ENCODE results near the gene DHODH. TPM values are rescaled to one million over a fixed set of nuclear protein-coding genes. Genes with fewer than 3 reads are reported as not detected.
"Not testable (repeated sequence)": the region's sequence is repeated elsewhere in the genome, so short reads cannot be mapped to it uniquely, and the experiment has no call there.

Gene DHODH
- total RNA-seq = 6.1 TPM
- long read RNA-seq, transcript DHODH-201 (9 exons, 2,426 nt) = major isoform, 13 of 28 reads
- long read RNA-seq, partial matches to known transcripts = 6 of 28 reads
- long read RNA-seq, other reads (novel, unspliced or antisense) = 8 of 28 reads

DNA sequence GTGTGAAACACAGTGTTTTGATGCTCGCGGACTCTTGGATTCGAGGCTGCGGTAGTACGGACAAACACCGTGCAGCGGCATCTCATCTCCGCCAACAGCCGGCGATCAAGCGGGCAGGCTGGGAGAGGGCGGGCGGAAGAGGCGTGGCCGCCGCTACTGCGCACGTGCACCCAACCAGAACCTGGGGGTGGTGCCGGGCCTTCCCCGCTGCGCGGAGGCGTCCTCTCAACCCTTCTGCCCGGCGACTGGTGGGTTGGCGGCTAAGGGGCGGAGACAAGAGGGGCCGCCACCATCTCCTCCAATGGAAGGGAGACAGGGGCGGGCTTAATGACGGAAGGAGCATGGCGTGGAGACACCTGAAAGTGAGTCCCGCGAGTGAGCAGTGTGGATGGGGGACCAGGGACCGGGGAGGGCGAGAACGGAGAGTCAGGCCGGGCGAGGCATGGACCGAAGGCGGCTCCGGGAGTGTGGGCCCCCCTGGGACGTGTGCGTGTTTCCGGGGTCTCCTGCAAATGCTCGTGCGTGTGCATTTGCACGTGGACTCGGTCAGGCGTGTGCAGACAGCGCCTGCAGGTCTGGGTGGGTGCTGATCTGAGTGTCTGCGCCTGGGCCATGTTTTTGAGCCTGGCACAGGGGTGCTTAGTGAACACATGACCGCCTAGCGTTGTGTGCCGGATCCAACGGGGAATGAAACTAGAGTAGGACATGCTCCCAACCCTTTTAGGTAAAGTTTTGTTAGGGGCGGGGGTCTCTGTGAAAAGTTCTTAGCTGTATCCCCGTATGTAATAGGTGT is at the start of gene DHODH:
Gene DHODH, plus strand, starts transcription at position 321 of the 793 bp plus-strand sequence. Its CDS starts 21 bp downstream, at position 342.
- DNase-seq (peak; percentile 98), ATAC-seq (peak; percentile 100)
- intact Hi-C loops (cut with micrococcal nuclease) = no loop called here

DNA sequence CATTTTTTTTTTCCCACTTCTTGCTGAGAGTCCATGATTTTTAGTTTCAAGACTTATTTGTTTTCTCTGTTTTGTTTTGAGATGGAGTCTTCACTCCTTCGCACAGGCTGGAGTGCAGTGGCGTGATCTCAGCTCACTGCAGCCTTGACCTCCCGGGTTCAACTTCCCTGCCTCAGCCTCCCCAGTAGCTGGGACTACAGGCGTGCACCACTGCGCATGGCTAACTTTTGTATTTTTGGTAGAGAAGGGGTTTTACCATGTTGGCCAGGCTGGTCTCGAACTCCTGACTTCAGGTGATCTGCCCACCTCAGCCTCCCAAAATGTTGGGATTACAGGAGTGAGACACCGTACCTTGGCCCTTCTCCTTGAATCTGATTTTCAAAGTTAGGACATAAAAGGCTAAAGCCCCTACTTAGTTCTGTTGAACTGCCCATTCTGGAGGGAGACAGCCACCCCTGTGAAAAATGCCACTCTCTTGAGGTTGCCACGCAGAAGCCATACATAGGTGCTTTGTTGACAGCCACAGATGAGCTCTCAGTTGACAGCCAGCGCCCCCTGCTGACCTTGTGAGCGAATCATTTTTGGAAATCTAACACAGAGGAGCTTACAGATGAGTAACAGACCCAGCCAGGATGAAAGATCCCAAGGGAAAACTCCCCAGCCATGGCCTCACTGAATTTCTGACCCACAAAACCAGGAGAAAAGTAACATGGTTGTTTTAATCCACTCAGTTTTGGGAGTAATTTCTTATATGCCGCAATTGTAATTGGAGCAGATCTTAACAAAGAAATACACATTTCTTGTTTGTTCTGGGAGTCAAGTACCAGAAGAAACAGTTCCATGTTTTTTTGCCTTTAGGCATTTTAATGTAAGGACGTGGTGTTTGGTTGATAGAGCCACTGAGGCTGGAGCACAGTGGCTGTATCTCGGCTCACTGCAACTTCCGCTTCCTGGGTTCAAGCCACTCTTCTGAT is 47.2 kb upstream of the DHODH start:
- peak; percentile 96 for ATAC-seq
- intact Hi-C loops (cut with micrococcal nuclease) = loop anchor here (10.0 kb wide), 1 partner anchor 87 kb away; no protein-coding TSS in a partner anchor

GRCh38 chr16:71963125-71963875 is 45.2 kb upstream of the DHODH start:
- ATAC-seq (no peak), DNase-seq (no peak)
- intact Hi-C loops (cut with micrococcal nuclease) = loop anchor here (10.0 kb wide), 1 partner anchor 88 kb away; no protein-coding TSS in a partner anchor

More for the DNA sequence above, 47.2 kb upstream of the DHODH start:
- peak; percentile 85 for DNase-seq

- ATAC-seq (no peak), DNase-seq (no peak)
- intact Hi-C loops (cut with micrococcal nuclease) = loop anchor here (10.0 kb wide), 1 partner anchor 90 kb away; no protein-coding TSS in a partner anchor
Measured at GRCh38 chr16:71965223-71965622, 43.3 kb upstream of the DHODH start.

- intact Hi-C loops (cut with micrococcal nuclease) = loop anchor here (10.0 kb wide), 1 partner anchor 92 kb away; no protein-coding TSS in a partner anchor
- no peak for ATAC-seq
- DNase-seq = no peak
Measured at GRCh38 chr16:71966932-71967331, 41.6 kb upstream of the DHODH start.

DNA sequence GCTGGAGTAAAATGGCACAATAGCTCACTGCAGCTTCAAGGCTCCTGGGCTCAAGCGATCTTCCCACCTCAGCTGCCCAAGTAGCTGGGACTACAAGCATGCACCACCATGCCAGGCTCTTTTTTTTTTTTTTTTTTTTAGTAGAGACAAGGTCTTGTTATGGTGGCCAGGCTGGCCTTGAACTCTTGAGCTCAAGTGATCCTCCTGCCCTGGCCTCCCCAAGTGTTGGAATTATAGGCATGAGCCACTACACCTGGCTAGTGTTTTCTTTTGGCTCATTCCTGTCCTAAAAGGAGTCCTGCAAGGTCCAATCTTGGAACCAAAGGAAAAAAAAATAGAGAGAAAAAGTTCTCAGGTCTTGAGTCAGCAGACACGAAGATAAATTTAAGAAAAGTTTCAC is 39.2 kb upstream of the DHODH start:
- DNase-seq = no peak
- no peak for ATAC-seq
- intact Hi-C loops (cut with micrococcal nuclease) = loop anchor here (10.0 kb wide), 1 partner anchor 95 kb away; no protein-coding TSS in a partner anchor

GRCh38 chr16:71971571-71971970 is 37.0 kb upstream of the DHODH start:
- no peak for DNase-seq
- intact Hi-C loops (cut with micrococcal nuclease) = no loop called here
- no peak for ATAC-seq

DNA sequence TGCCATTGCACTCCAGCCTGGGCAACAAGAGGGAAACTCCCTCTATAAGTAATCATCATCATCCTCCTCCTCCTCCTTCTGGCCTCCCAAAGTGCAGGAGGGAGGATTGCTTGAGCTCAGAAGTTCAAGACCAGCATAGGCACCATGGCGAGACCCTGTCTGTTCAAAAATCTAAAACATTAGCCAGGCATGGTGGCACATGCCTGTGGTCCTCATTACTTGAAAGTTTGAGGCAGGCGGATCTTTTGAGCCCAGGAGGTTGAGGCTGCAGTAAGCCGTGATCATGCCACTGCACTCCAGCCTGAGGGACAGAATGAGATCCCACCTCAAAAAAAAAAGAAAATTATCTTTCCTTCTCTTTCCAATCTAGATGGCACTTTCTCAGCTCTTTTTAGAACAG is 36.2 kb upstream of the DHODH start:
- no peak for DNase-seq
- intact Hi-C loops (cut with micrococcal nuclease) = no loop called here
- ATAC-seq = no peak

GRCh38 chr16:71973001-71973400 is 35.5 kb upstream of the DHODH start:
- ATAC-seq = no peak
- no peak for DNase-seq
- intact Hi-C loops (cut with micrococcal nuclease) = no loop called here

- intact Hi-C loops (cut with micrococcal nuclease) = no loop called here
- DNase-seq = no peak
- no peak for ATAC-seq
Measured at GRCh38 chr16:71974068-71974818, 34.3 kb upstream of the DHODH start.

DNA sequence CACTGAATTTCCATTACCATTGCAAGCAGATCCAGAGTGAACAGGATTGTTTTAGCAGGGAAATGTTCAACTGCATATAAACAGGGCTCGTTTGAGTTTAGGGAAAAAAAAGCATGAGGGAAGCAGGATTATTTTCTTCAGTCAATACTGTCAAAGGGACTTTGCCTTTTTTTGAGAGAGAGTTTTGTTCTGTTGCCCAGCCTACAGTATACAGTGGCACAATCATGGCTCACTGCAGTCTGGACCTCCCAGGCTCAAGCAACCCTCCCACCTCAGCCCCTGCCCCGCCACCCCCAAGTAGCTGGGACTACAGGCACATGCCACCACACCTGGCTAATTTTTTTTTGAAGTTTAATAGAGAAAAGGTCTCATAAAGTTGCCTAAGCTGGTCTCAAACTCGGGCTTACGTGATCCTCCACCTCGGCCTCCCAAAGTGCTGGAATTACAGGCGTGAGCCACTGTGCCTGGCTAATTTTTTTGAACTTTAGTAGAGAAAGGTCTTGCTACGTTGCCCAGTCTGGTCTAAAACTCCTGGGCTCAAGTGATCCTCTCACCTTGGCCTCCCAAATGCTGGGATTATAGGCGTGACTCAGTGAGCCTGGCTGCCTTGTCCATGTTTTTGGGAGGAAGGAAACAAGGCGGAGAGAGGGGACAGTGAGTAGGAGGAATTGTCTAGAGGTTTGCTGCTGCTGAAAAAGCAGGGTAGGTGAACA is 23.1 kb upstream of the DHODH start:
- ATAC-seq (no peak), DNase-seq (no peak)
- intact Hi-C loops (cut with micrococcal nuclease) = no loop called here

DNA sequence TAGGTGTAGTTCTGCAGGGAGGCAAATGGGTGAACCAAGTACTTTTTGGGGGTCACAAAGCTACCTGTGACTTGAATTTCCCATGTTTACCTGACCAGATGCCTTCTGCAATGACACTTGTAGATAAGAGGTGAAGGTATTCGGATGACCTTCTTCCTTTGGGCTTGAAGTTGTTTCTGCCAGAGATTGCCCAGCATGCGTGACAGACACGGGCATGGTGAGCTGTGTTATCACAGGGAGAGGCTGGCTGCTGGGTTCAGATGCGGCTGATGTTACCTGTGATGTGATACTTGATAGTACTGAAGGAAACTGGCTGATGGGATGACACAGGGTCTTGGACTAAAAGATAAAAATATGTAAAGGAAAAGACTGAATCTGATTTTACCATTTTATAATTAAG is 22.4 kb upstream of the DHODH start:
- DNase-seq = no peak
- intact Hi-C loops (cut with micrococcal nuclease) = no loop called here
- no peak for ATAC-seq

DNA sequence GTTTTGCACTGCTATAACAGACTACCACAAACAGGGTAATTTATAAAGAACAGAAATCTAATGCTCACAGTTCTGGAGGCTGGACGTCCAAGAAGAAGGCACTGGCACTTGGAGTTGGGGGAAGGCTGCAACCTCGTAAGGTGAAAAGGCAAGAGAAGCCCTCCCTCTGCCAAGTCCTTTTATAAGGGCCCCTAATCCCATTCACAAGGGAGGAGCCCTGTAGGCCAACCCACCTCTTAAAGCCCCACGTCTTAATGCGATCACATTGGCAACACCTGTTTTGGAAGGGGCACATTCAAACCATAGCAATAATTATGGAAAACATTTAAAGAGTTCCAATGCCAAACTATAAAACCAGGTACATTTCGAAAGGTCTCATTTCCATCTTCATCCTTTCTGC is 13.5 kb upstream of the DHODH start:
- no peak for ATAC-seq
- intact Hi-C loops (cut with micrococcal nuclease) = no loop called here
- no peak for DNase-seq

DNA sequence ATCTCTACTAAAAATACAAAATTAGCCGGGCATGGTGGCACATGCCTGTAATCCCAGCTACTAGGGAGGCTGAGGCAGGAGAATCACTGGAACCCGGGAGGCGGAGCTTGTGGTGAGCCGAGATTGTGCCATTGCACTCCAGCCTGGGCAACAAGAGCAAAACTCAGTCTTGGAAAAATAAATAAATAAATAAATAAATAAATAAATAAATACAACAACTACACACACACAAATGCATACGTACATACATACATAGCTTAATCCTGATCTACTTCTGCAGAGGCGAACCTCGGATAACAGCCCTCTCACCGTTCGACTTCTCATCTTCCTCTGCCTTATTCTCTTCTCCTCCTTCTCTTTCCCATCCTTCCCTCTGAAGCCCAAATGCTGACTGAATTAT is 11.0 kb upstream of the DHODH start:
- DNase-seq; ATAC-seq; intact Hi-C loops (cut with micrococcal nuclease): not testable (repeated sequence)

DNA sequence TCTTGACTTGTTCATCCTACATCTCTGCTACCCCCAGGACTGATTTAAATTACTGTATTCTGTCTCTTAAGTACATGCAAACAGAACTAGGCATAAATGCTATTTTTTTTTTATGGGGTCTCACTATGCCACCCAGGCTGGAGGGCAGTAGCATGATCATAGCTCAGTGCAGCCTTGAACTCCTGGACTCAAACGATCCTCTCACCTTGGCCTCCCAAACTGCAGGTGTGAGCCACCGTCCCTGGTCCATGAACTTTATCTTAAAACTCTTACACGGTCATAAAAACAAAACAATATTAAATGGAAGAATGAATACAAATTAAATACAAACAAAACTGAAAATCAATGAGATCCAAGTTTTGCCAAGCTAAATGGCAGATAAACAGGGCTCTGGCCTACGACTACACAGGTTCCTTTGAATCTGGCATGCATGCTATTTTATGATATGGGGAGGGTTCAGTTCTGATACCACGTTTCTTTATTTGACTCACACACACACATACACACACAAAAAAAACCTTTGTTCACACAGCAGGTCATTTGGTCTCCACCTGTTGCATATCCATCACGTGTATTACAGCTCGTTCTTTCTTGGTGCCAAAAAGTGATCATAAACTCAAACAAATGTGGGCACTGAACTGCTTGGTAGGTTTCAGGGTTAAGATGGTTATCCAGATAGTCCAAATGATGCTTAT is 7.2 kb upstream of the DHODH start:
- DNase-seq = no peak
- ATAC-seq = no peak
- intact Hi-C loops (cut with micrococcal nuclease) = no loop called here

GRCh38 chr16:72002619-72003018 is 5.9 kb upstream of the DHODH start:
- no peak for ATAC-seq

DNA sequence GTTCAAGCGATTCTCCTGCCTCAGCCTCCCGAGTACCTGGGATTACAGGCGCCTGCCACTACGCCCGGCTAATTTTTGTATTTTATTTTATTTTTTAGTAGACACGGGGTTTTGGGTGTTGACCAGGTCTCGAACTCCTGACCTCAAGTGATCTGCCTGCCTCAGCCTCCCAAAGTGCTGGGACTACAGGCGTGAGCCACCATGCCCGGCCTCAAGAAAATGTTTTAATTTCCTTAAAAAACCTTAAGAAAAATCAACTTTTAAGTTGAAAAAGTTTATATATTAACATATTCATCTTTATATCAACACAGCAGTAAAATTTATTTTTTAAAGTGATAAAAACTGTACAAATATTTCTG is 500 bp upstream of the DHODH start:
- ATAC-seq; DNase-seq; intact Hi-C loops (cut with micrococcal nuclease): not testable (repeated sequence)

More at GRCh38 chr16:72002619-72003018, 5.9 kb upstream of the DHODH start:
- no peak for DNase-seq
- intact Hi-C loops (cut with micrococcal nuclease) = no loop called here

All from left ventricle myocardium superior (tissue), 1 donor.